T1000 (cell line): ENCODE measurements around the gene WFS1.

Experiments
- DNase-seq: peaks from one replicate; lab custom pipeline; 2025; ENCODE audit warnings: mixed read lengths; lab: John Stamatoyannopoulos, UW

WFS1 gene

GRCh38 chr4:6235901-6236640 is 33.6 kb upstream of the WFS1 start:
- DNase-seq = no peak

- DNase-seq = no peak
These were observed 32.7 kb upstream of the WFS1 start for GRCh38 chr4:6236816-6237390.

- no peak for DNase-seq
These were observed 30.2 kb upstream of the WFS1 start for GRCh38 chr4:6239486-6239885.

- no peak for DNase-seq
These were observed 29.7 kb upstream of the WFS1 start for GRCh38 chr4:6239968-6240367.

- no peak for DNase-seq
These were observed 28.4 kb upstream of the WFS1 start for GRCh38 chr4:6241062-6241845.

- no peak for DNase-seq
These were observed 27.2 kb upstream of the WFS1 start for GRCh38 chr4:6242271-6243029.

- DNase-seq = no peak
These were observed 24.1 kb upstream of the WFS1 start for GRCh38 chr4:6245246-6246169.

GRCh38 chr4:6246170-6246634 is 23.4 kb upstream of the WFS1 start:
- DNase-seq = no peak

GRCh38 chr4:6248394-6248793 is 21.3 kb upstream of the WFS1 start:
- no peak for DNase-seq

- DNase-seq = peak; percentile 8
These were observed 19.2 kb upstream of the WFS1 start for GRCh38 chr4:6250235-6250983.

- no peak for DNase-seq
These were observed 18.7 kb upstream of the WFS1 start for GRCh38 chr4:6250984-6251295.

GRCh38 chr4:6251365-6251764 is 18.3 kb upstream of the WFS1 start:
- DNase-seq = no peak

GRCh38 chr4:6252051-6252450 is 17.6 kb upstream of the WFS1 start:
- DNase-seq = no peak

GRCh38 chr4:6253111-6253510 is 16.5 kb upstream of the WFS1 start:
- DNase-seq = no peak

- DNase-seq = no peak
These were observed 15.7 kb upstream of the WFS1 start for GRCh38 chr4:6253961-6254360.

- no peak for DNase-seq
These were observed 13.5 kb upstream of the WFS1 start for GRCh38 chr4:6256141-6256540.

- no peak for DNase-seq
These were observed 12.2 kb upstream of the WFS1 start for GRCh38 chr4:6257247-6258025.

- no peak for DNase-seq
These were observed 11.7 kb upstream of the WFS1 start for GRCh38 chr4:6258026-6258360.

GRCh38 chr4:6258741-6259140 is 10.9 kb upstream of the WFS1 start:
- DNase-seq = no peak

- DNase-seq = no peak
These were observed 9.8 kb upstream of the WFS1 start for GRCh38 chr4:6259886-6260285.
